Fibroblast of peridontal ligament (primary cell): Measurements from ENCODE around the gene TBC1D30.

Experiments
- DNase-seq: peaks from one replicate; pipeline ENCODE4 v3.0.0-alpha.2; 2010; ENCODE audit errors: extremely low read depth

TBC1D30 gene

GRCh38 chr12:64860446-64860998, 36.1 kb downstream of the TBC1D30 start:
- no peak for DNase-seq

GRCh38 chr12:64864319-64864718, 39.9 kb downstream of the TBC1D30 start:
- no peak for DNase-seq

GRCh38 chr12:64875186-64875585, 50.7 kb downstream of the TBC1D30 start:
- no peak for DNase-seq

- DNase-seq, result no peak
These were observed 52.1 kb downstream of the TBC1D30 start for GRCh38 chr12:64876388-64877071.

- no peak for DNase-seq
These were observed 53.0 kb downstream of the TBC1D30 start for GRCh38 chr12:64877363-64878004.

GRCh38 chr12:64882687-64883086, 58.2 kb downstream of the TBC1D30 start:
- DNase-seq, result no peak

- DNase-seq, result no peak
These were observed 59.1 kb downstream of the TBC1D30 start for GRCh38 chr12:64883264-64884163.

- DNase-seq, result no peak
These were observed 59.7 kb downstream of the TBC1D30 start for GRCh38 chr12:64884164-64884542.

GRCh38 chr12:64884728-64885127, 60.3 kb downstream of the TBC1D30 start:
- DNase-seq, result no peak

GRCh38 chr12:64889434-64890216, 65.2 kb downstream of the TBC1D30 start:
- DNase-seq, result no peak

GRCh38 chr12:64890873-64891468, 66.5 kb downstream of the TBC1D30 start:
- peak; percentile 86 for DNase-seq

- no peak for DNase-seq
These were observed 67.2 kb downstream of the TBC1D30 start for GRCh38 chr12:64891629-64892028.

GRCh38 chr12:64892561-64892960, 68.1 kb downstream of the TBC1D30 start:
- no peak for DNase-seq

GRCh38 chr12:64893961-64894360, 69.5 kb downstream of the TBC1D30 start:
- DNase-seq, result peak; percentile 87

- DNase-seq, result no peak
These were observed 70.5 kb downstream of the TBC1D30 start for GRCh38 chr12:64894827-64895475.

GRCh38 chr12:64895526-64895925, 71.1 kb downstream of the TBC1D30 start:
- peak; percentile 50 for DNase-seq

GRCh38 chr12:64900540-64900939, 76.1 kb downstream of the TBC1D30 start:
- DNase-seq, result peak; percentile 33

GRCh38 chr12:64903479-64904152, 79.2 kb downstream of the TBC1D30 start:
- DNase-seq, result no peak

- no peak for DNase-seq
These were observed 82.7 kb downstream of the TBC1D30 start for GRCh38 chr12:64907097-64907496.

- DNase-seq, result no peak
These were observed 84.7 kb downstream of the TBC1D30 start for GRCh38 chr12:64909124-64909523.
